Renal pelvis (tissue), 4 donors: ENCODE measurements around the gene TECTA. TPM values are rescaled to one million over a fixed set of nuclear protein-coding genes. Genes with fewer than 3 reads are reported as not detected.

ENCODE experiments used
- DNase-seq: peaks from one replicate; pipeline ENCODE4 v3.0.0-alpha.2; 2013
- polyA plus RNA-seq, 3 donors: library from polyadenylated mRNA; unstranded; fragments of 120-200 nt; gene quantifications; one replicate each; pipeline ENCODE4 v1.2.1, GENCODE V29; 2013; ENCODE audit not compliant: insufficient read length in 3 of 3

Gene TECTA
- polyA plus RNA-seq, 3 donors: 2.0 to 2.7 (median 2.4) TPM

- no peak for DNase-seq
These were observed 28.6 kb downstream of the TECTA start for GRCh38 chr11:121129362-121130340.

GRCh38 chr11:121131656-121132055, 30.6 kb downstream of the TECTA start:
- no peak for DNase-seq

- no peak for DNase-seq
These were observed 31.4 kb downstream of the TECTA start for GRCh38 chr11:121132211-121132976.

- no peak for DNase-seq
These were observed 33.8 kb downstream of the TECTA start for GRCh38 chr11:121134741-121135312.

GRCh38 chr11:121137005-121137404, 36.0 kb downstream of the TECTA start:
- no peak for DNase-seq

GRCh38 chr11:121138259-121138658, 37.2 kb downstream of the TECTA start:
- no peak for DNase-seq

- no peak for DNase-seq
These were observed 39.3 kb downstream of the TECTA start for GRCh38 chr11:121140369-121140768.

GRCh38 chr11:121141066-121141465, 40.0 kb downstream of the TECTA start:
- DNase-seq: no peak

GRCh38 chr11:121143921-121144320, 42.9 kb downstream of the TECTA start:
- no peak for DNase-seq

GRCh38 chr11:121144723-121145122, 43.7 kb downstream of the TECTA start:
- no peak for DNase-seq

GRCh38 chr11:121145826-121146225, 44.8 kb downstream of the TECTA start:
- no peak for DNase-seq

GRCh38 chr11:121149116-121149515, 48.1 kb downstream of the TECTA start:
- no peak for DNase-seq

- no peak for DNase-seq
These were observed 50.2 kb downstream of the TECTA start for GRCh38 chr11:121151207-121151688.

- no peak for DNase-seq
These were observed 51.7 kb downstream of the TECTA start for GRCh38 chr11:121152764-121153163.

- DNase-seq: no peak
These were observed 52.4 kb downstream of the TECTA start for GRCh38 chr11:121153472-121153871.

GRCh38 chr11:121154486-121155314, 53.7 kb downstream of the TECTA start:
- no peak for DNase-seq

- no peak for DNase-seq
These were observed 56.7 kb downstream of the TECTA start for GRCh38 chr11:121157756-121158155.

GRCh38 chr11:121159741-121160140, 58.7 kb downstream of the TECTA start:
- DNase-seq: no peak

- no peak for DNase-seq
These were observed 60.4 kb downstream of the TECTA start for GRCh38 chr11:121161349-121161917.

- DNase-seq: no peak
These were observed 62.7 kb downstream of the TECTA start for GRCh38 chr11:121163658-121164308.
